GM19240 (cell line): ENCODE results near the gene ATL1.
"Not testable (repeated sequence)": the region's sequence is repeated elsewhere in the genome, so short reads cannot be mapped to it uniquely, and the experiment has no call there.

Source experiments
- DNase-seq: peaks from one replicate; pipeline ENCODE4 v3.0.0; 2011; ENCODE audit warnings: low spot score; ENCODE audit not compliant: insufficient read length

Gene ATL1

GRCh38 chr14:50534416-50534815, 25.5 kb upstream of the ATL1 start:
- DNase-seq, result no peak

DNA sequence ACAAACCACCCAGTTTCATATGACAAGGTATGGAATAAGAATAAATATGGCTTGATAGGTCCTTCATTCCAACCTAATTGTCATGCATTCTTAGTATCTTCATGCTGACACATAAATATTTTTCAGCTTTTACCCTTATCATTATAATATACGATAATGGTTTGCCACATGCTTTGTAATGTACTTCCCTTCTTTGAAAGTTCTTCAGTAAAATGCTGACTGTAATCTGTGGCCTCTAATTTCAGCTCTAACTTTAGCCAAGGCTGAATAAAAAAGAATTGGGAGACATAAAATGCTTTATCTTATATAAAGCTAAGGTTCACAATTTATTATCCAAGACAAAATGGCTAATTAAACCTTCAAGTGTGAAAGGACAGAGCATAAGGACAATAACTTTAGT, 24.9 kb upstream of the ATL1 start:
- DNase-seq, result no peak

GRCh38 chr14:50538034-50538433, 21.9 kb upstream of the ATL1 start:
- DNase-seq, result not testable (repeated sequence)

GRCh38 chr14:50539051-50539450, 20.9 kb upstream of the ATL1 start:
- no peak for DNase-seq

DNA sequence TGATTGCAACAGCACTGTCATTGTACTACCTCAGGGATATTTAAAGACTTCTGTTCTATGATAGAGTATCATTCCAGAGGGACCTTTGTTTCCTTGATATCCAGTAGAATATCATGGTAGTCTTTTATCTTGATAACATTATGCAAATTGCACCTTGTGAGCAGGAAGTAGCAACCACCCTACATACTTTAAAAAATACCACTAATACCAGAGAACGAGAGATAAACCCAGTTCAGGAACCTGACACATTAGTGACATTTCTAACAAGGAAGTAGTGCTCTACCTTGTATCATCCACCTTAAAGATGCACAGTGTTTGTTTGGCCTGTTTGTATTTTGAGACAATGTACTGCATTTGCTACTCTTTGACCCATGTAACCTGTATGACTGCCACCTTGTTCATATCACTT, 18.8 kb upstream of the ATL1 start:
- DNase-seq, result no peak

- DNase-seq, result no peak
These were observed 17.0 kb upstream of the ATL1 start for GRCh38 chr14:50542941-50543418.

GRCh38 chr14:50544911-50545310, 15.0 kb upstream of the ATL1 start:
- no peak for DNase-seq

GRCh38 chr14:50545618-50546017, 14.3 kb upstream of the ATL1 start:
- no peak for DNase-seq

- no peak for DNase-seq
These were observed 9.7 kb upstream of the ATL1 start for GRCh38 chr14:50550294-50550693.

- DNase-seq, result no peak
These were observed 8.1 kb upstream of the ATL1 start for GRCh38 chr14:50551877-50552276.

GRCh38 chr14:50552796-50553195, 7.1 kb upstream of the ATL1 start:
- not testable (repeated sequence) for DNase-seq

- no peak for DNase-seq
These were observed 963 bp downstream of the ATL1 start for GRCh38 chr14:50560931-50561285.

DNA sequence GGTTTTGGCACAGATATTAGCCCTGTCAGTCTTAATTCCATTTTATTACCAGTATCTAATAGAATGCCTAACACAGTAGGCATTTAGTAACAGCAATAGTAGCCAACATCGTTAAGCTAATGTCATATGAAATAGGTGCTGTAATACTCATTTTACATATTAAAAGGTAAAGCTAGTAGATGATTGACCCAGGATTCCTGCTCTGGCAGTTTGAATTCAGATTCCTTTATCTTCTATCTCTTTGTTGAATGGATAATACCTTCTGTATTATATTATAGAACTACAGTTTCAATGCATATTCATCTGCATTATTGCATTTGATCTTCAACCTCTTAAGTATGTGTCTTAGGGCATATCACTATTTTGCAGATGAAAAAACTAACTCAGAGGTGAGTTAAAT, 2.9 kb downstream of the ATL1 start:
- no peak for DNase-seq

- no peak for DNase-seq
These were observed 9.8 kb downstream of the ATL1 start for GRCh38 chr14:50569714-50570274.

DNA sequence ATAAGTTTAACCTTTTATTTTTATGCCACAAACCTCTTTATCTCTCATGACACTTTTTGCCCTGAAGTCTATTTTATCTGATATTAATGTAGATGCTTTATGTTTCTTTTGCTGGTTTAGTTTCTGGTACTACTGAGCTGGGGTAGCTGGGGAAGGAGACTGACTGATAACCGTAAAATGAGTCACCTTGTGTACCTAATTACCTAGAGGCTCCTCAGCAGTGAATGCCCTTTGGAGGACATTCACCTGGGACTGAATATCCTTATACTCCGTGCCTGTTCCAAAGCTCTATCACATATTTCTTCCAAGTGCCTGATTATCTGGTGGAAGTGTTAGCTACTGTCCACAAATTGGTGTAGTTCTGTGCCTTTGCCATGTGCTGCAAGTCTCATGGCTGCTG, 13.9 kb downstream of the ATL1 start:
- no peak for DNase-seq

DNA sequence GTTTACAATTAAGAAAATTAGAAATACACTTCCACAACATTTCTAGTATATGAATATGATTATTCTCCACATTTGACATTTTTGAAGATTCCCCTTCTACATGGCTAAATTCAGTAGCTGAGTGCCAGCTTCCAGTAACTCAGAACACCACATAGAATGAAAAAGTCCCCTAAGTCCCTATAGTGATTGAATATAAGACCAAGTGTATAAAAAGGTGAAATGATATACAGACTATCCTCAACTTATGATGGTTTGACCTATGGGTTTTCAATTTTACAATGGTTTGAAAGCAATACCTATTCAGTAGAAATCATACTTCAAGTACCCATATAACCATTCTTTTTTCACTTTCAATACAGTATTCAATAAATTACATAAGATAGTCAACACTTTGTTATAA, 15.8 kb downstream of the ATL1 start:
- no peak for DNase-seq

- no peak for DNase-seq
These were observed 18.0 kb downstream of the ATL1 start for GRCh38 chr14:50577982-50578381.

DNA sequence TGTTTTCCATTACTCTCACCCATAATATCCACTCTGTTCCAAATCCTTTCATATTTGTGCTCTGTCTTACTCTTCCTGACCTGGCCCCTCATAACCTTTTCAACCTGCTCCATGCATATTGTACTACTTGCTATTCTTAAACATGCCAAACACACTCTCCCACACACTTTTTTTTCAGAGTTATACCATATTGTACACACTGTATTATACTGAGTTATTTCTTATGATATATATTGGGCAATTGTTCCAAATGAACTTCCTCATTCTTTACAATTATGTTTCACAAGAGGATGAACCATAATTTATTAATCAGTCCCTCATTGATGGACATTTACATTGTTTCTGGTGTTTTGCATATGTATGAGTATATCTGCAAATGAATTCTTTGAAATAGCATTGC, 18.5 kb downstream of the ATL1 start:
- no peak for DNase-seq

DNA sequence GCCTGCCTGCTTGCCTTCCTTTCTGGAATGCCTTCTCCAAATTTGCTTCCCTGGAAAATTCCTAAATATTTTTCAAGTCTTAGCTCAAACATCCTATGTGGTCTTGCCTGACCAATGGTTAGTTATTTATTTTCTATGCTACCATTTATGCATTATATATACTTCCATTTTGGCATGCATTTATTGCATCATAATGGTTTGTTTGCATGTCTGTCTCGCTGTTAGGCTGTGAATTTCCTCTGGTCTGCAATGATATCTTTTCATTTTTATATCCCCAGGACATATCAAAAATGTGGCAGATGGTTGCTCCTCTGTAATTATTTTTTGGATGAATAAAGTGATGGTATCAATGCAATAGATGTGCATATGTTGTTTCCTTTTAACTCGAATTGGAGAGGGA, 30.5 kb downstream of the ATL1 start:
- no peak for DNase-seq

DNA sequence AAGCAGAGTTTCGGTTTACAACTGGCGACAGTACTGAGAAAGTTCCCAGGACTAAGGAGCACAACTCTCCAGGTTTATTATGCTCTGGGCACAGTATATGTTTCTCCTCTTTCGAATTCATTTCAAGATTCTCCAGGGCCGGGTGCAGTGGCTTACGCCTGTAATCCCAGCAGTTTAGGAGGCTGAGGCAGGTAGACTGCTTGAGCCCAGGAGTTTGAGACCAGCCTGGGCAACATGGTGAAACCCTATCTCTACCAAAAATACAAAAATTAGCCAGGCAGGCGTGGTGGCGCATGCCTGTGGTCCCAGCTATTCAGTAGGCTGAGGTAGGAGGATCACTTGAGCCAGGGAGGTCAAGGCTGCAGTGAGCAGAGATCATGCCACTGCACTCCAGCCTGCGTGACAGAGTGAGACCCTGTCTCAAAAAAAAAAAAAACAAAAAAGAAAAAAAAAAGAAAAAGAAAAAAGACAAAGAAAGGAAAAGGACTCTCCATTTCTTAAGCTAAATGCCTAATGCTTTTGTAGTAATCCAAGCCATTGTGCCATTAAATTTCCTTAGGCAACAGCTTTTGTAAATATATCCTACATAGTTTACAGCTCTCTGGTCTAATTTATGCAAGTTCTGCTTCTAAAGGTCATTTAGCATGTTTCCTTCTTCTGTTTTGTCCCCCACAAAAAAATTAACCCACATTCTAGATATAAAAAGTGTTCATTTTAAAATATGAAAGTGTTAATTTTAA, 34.8 kb downstream of the ATL1 start:
- no peak for DNase-seq

- DNase-seq, result no peak
These were observed 38.8 kb downstream of the ATL1 start for GRCh38 chr14:50598765-50599164.

DNA sequence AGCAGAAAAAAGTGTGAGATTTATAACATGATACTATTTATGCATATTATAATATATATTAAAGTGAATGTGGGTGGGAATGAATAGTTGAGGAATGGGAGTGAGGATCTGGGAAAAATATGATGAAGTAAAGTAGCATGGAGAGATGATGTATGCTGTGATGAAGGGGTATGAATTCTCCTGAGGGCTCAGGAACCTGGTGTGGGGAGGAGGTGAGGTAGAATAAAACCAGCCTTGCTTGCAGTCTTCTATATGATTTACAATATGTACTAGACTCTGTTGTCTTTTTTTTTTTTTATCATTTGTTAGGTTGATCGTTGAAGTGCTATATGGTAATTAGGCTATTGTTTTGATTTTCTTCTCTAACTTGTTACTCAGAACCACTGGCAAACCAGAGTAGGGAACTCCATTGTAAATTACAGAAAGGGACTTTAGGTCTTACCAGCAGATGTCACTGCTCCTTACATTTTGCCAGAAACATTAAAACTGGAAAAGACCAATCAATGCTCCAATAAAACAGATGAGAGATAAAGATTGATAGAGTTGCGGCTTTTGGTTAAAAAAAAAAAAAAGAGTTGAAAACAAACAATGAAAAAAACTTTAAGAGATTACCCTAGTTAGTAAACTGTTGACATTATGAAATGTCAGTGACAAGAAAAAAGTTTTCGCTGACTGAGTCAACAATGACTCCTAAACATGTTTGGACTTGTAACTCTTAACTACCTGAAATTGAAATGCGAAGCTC, 39.9 kb downstream of the ATL1 start:
- no peak for DNase-seq

DNA sequence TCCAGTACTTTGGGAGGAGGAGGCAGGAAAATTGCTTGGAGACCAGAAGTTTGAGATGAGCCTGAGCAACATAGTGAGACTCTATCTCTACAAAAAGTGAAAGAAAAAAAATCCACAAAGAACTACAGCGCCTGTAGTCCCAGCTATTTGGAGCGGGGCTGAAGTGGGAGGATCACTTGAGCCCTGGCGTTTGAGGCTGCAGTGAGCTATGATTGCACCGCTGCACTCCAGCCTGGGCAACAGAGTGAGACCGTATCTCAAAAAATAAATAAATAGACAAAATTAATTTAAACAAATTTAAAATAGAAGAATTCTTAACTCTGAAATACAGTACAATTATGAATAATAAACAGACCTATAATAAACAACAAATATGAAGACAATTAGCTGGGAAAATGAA, 40.9 kb downstream of the ATL1 start:
- DNase-seq, result no peak
